Kidney epithelial cell (primary cell): ENCODE data around the gene TREX2. TPM values are rescaled to one million over a fixed set of nuclear protein-coding genes. Genes with fewer than 3 reads are reported as not detected.

Experiments
- DNase-seq: peaks from one replicate; pipeline ENCODE4 v3.0.0-alpha.2; 2010; ENCODE audit warnings: low read depth
- H3K27me3 ChIP-seq: 2 replicates; pipeline ENCODE4 v1.6.0; 2011; ENCODE audit warnings: low read length; ENCODE audit not compliant: control insufficient read depth, insufficient read depth
- H3K36me3 ChIP-seq: 2 replicates; pipeline ENCODE4 v1.5.1; 2011; ENCODE audit warnings: low read length; ENCODE audit not compliant: control insufficient read depth, insufficient read depth
- H3K4me3 ChIP-seq: 2 replicates; pipeline ENCODE4 v1.5.1; 2011; ENCODE audit warnings: low read depth, mild to moderate bottlenecking, control low read depth, low read length
- total RNA-seq: library from RNA; depleted of rRNA; stranded (reverse); fragments of >200 nt; gene quantifications from 2 replicates; pipeline ENCODE4 v1.2.3, GENCODE V29; 2015
- TF ChIP-seq, protein P1 (sequence below): IDR thresholded peaks from 2 replicates; pipeline ENCODE4 v1.5.1; 2011; ENCODE audit warnings: mild to moderate bottlenecking, moderate library complexity, low read length, control low read depth, inconsistent platforms; ENCODE audit not compliant: insufficient read depth, poor library complexity, severe bottlenecking

The TREX2 gene
- total RNA-seq, 1 donor from 2014 or later, result 1.1 TPM

- Histone ChIP-seq H3K4me3 (no peak overlapping the region), H3K36me3 (no peaks in the 10 kb centered on the region), H3K27me3 (no peaks in the 10 kb centered on the region)
- no peak for DNase-seq
- TF ChIP-seq, protein P1, sequence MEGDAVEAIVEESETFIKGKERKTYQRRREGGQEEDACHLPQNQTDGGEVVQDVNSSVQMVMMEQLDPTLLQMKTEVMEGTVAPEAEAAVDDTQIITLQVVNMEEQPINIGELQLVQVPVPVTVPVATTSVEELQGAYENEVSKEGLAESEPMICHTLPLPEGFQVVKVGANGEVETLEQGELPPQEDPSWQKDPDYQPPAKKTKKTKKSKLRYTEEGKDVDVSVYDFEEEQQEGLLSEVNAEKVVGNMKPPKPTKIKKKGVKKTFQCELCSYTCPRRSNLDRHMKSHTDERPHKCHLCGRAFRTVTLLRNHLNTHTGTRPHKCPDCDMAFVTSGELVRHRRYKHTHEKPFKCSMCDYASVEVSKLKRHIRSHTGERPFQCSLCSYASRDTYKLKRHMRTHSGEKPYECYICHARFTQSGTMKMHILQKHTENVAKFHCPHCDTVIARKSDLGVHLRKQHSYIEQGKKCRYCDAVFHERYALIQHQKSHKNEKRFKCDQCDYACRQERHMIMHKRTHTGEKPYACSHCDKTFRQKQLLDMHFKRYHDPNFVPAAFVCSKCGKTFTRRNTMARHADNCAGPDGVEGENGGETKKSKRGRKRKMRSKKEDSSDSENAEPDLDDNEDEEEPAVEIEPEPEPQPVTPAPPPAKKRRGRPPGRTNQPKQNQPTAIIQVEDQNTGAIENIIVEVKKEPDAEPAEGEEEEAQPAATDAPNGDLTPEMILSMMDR, result no peak
Observed at GRCh38 chrX:153446636-153446936, 730 bp upstream of the TREX2 start.

DNA sequence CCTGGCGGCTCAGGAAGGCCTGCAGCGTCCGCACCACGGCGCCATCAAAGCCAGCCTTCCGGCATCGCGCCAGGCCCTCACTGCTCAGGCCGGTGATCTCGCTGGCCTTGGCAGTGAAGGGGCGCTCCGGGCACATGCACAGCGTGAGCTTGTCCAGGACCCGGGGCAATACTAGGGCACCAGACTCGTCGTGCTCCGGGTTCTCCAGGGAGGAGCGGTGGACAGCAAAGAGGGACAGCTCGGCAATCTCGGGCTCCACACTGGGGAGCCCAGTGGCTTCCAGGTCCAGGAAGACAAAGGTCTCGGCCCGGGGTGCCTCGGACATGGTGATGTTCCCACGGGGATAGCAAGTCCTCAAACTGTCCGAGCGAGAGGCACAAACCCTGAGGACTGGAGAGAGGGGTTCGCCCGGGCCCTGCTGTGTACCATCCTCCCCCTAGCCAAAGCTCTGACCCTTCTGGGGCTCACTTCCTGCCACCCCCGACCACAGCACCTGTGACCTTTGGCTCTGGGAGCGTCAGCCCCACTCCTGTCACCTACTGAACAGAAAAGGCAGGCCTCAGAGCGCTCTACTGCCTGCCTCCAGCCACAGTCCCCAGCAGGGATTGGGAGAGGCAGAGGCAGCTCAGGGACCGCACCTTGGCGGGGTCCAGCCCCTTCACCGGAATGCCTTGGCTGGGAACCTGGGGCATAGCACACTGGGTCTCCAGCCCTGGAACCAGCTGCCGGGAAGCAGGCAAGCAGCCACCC is 575 bp downstream of the TREX2 start:
- TF ChIP-seq, protein P1, result no peak
- DNase-seq, result no peak
- H3K27me3 ChIP-seq, result no peaks in the 10 kb centered on the region
- no peak overlapping the region for H3K4me3 ChIP-seq
- no peaks in the 10 kb centered on the region for H3K36me3 ChIP-seq

- H3K27me3 ChIP-seq, result no peaks in the 10 kb centered on the region
- H3K36me3 ChIP-seq, result no peaks in the 10 kb centered on the region
- no peak overlapping the region for H3K4me3 ChIP-seq
- TF ChIP-seq, protein P1, result no peak
- no peak for DNase-seq
Observed at GRCh38 chrX:153444333-153445011, 1.4 kb downstream of the TREX2 start.

DNA sequence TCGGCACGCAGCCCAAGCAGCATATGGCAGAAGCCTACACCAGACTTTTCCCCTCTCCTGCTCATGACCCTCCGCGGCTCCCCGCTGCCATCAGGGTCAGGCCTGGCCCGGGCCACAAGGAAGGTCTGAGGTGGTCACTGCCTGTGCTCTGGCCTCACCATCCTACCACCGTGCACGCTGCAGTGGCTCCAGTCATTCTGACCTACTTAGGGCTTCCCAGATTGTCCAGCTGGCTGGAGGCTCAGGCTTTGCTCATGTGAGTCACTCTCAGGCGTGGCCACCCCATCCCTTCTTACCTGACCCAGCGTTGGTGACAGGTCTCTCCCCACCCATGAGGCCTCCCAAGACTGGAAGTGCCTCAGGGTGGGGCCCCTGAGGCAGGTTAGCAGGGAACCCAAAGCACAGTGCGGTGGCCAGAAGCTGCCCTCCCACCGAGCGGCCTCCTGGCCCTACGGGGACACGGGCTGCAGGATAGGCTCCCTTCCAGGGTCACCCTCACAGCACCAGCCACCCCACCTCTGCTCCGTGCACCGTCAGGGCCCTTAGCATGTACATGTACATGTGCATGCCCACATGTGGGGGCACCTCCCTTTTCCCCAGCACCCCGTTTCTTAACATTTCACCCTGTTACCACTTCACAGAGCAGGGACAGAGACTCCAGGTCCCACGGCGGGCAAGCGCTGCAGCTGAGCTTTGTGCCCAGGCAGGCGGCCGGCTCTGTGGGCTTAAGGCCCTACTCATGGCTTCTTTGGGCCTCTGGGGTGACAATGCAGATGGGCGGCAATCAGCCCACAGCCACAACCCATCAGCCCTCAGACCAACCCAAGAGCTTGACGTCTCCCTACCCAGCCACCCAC is 2.2 kb downstream of the TREX2 start:
- TF ChIP-seq, protein P1, result no peak
- no peaks in the 10 kb centered on the region for H3K36me3 ChIP-seq
- DNase-seq, result no peak
- no peaks in the 10 kb centered on the region for H3K27me3 ChIP-seq
- H3K4me3 ChIP-seq, result no peak overlapping the region

DNA sequence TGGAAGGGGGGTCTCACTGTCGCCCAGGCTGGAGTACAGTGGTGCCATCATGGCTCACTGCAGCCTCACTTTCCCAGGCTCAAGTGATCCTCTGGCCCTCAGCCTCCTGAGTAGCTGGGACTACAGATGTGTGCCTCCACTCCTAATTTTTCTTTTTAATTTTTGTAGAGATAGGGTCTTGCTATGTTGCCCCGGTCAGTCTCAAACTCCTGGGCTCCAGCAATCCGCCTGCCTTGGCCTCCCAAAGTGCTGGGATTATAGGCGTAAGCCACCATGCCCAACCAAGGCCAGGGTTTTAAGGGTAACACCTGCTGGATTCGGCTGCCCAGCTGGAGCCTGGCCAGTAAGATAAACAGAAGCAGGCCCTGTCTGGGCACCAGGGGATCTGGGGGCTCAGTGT is 3.4 kb downstream of the TREX2 start:
- DNase-seq, result no peak
- Histone ChIP-seq H3K27me3 (no peaks in the 10 kb centered on the region), H3K4me3 (no peak overlapping the region), H3K36me3 (no peaks in the 10 kb centered on the region)
- TF ChIP-seq, protein P1, result no peak
